ENCODE results near the gene DLGAP1.

DNA sequence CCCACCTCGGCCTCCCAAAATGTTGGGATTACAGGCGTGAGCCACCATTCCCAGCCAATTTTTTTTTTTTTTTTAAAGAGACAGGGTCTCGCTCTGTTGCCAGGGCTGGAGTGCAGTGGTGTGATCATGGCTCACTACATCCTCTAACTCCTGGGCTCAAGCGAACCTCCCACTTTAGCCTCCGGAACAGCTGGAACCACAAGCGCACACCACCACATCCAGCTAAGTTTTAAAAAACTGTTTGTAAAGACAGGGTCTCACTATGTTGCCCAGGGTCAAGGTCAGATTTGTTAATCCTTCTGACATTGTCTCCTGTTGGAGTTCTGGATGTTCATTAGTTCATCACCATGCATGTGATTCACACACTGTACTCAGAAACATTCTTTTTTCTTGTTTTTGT lies 855.2 kb downstream of the DLGAP1 start:
- TF ChIP-seq EP300 (IDR thresholded peaks at IDR 0.05; ENCODE audit: borderline replicate concordance) (no peak), MAX (IDR thresholded peaks at IDR 0.05) (no peak), EGR1 (IDR thresholded peaks at IDR 0.05) (no peak), ZBTB7A (IDR thresholded peaks at IDR 0.05; ENCODE audit: low read depth) (no peak), REST (IDR thresholded peaks at IDR 0.05; ENCODE audit: low read depth) (no peak), RAD21 (IDR thresholded peaks at IDR 0.05; ENCODE audit: low read depth) (no peak), FOXM1 (IDR thresholded peaks at IDR 0.05; ENCODE audit: borderline replicate concordance, low read depth) (no peak), TAF1 (IDR thresholded peaks at IDR 0.05; ENCODE audit: low read depth) (no peak), CEBPB (IDR thresholded peaks at IDR 0.05) (no peak), NFIC (IDR thresholded peaks at IDR 0.05) (no peak), CREB1 (IDR thresholded peaks at IDR 0.05; ENCODE audit: low read depth) (no peak), TEAD4 (IDR thresholded peaks at IDR 0.05) (no peak)

Data from Ishikawa (cell line).